HG03469 (cell line): ENCODE measurements around the gene ANGPTL2.

Source experiments
- ATAC-seq: cut with Tn5 transposase; IDR thresholded peaks from one replicate; pipeline ENCODE4 v1.9.1; 2021; ENCODE audit warnings: mild to moderate bottlenecking, moderate library complexity, moderate number of reproducible peaks; ENCODE audit not compliant: unreplicated experiment

Gene ANGPTL2

DNA sequence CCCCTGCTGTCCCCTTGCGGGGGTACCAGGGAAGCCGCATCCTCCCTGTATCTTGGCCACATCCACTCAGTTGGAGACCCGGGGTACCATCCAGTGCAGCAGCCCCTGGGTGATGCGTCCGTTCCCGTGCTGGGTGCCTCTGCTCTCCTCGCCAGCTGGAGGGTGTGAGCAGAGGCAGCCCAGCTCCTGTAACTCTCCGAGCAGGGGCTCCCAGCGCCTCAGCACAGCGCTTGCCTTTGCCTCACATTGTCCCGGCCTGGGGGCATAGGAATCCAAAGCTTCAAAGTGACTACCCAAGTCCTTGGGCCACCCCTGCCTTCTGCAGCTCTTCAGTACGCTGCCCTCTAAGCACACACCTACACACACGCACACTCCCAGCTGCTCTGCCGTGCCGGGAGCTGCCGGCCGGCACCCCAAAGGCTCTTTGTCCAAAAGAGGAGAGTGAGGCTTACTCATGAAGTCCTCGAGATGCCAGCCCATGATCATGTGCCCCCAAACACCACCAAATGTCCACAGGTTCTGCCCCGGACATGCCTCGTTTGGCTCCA lies 733 bp downstream of the ANGPTL2 start:
- ATAC-seq = no peak

DNA sequence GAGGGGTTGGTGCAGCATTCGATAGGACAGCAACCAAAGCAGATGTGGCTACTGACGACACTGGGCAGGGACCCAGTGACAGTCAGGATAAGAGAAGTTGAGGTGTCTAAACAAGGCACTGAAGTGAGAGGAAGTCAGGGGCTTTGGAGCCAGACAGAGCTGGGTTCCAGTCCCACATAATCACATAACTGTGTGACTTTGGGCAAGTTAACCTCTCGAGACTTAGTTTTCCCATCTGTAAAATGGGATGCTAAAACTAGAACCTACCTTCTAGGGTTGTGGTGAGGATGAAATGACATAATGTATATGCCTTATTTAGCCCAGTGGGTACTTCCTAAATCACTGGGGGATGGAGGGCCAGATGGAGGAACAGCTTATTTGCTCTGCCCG lies 3.1 kb downstream of the ANGPTL2 start:
- no peak for ATAC-seq

DNA sequence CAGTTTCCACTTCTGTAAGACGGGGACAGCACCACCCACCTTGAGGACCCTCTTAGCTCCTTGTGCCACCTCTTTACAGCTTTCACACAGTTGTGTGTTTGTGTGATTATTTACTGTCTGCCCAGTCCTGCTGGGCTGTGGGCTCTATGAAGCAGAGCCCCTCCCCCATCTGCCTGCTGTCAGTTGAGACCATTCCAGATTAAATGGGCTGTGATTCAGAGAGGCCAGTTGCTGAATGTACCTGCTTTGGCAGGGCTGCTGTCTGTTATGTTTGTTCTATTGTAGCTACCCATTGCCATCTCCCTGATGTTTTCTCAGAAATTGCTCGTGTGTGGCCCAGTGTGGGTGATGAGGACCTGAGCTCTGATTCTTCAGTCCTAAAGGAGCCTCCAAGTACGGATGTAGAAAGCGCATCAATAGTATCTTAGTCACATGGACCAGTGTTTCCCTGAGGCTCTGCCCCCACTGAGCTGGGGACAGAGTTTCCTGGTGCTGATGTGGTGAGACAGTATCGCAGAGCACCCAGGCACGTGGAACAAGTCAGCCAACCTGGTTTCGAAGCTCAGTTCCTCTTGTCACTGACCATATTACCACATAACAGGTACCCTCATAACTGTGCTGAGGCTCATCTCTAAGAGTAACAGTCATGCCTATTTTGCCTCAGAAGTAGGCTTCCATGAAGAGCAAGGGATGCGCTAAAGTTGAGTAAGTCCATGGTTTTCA lies 3.7 kb downstream of the ANGPTL2 start:
- ATAC-seq = no peak

DNA sequence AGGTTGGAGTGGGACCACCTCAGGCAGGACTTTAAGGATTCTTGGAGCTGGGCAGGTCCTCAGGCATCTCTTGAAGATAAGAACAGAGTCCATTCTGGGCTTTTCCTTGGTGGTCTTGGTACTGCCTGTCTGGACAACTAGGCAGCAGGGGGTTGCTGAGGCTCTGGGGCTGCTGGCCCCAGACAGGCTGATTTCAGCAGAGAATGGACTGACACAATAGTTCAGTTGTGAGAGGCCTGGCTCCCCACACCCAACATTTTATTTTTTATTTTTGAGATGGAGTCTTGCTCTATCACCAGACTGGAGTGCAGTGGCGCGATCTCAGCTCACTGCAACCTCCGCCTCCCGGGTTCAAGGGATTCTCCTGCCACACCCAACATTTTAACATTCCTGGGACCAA lies 4.6 kb downstream of the ANGPTL2 start:
- ATAC-seq = no peak

DNA sequence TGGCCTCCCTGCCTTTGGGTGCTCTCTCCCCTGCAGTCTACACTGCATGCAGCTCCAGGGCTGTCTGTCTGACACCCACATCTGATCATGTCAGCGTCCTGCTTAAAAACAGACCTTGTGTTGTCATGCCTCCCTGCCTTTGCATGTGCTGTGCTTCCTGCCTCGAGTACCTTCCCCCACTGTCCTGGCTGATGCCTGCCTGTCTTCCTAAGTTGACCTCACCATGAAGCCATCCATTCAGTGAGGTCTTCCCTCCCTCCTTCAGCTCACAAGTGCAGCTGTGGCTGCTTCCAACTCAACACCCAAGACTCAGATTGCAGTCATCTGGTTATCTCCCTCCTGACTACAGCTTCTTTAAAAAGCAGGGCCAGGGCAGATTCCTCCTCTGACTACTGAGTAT lies 5.5 kb downstream of the ANGPTL2 start:
- ATAC-seq = no peak

DNA sequence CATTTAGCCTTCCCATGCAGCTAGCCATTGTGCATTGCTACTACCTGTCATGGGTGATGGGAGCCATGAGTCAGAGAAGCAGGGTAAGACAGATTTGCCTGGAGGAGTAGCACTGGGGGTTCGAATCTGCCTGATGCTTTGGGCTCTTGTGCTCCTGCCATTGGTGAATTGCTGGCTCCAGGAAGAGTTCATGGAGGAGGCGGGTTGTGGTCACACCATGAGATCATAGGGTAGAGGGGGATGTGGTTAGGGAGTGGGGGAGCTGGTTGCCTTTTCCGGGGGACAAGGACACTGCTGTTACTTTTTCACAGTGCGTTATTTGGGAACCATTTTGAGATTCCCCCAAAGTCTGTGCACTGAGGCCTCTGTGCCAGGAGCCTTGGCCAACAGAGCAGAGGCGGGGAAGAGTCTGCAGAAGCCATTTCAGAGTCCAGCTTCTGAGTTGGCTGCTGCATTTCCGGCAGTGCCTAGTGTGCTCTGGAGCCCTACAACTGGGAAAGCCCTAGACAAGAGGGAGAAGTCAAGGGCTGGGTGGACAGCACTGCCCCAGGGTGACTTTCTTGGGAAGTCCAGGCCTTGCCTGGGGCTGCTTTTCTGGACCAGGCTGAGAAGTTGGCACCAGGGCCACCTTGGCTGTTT lies 6.2 kb downstream of the ANGPTL2 start:
- ATAC-seq = no peak

DNA sequence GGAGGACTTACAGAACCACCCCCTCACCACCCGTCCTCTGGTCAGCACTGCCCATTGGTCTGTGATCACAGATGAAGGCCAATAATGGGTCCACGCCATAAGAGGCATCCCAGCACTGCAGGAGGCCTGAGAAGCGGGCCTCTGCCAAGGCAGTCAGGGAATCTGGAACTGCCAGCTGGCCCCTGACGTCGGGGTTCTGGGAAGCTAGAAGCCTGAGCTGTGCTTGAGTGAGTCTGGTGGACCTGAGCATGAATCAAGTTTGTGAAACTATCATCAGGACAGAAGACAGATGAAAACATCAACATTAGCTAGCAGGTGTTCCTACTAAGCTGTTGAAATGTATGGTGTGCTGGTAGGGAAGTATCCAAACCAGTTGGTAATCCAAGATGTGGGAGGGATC lies 7.8 kb downstream of the ANGPTL2 start:
- ATAC-seq = no peak

DNA sequence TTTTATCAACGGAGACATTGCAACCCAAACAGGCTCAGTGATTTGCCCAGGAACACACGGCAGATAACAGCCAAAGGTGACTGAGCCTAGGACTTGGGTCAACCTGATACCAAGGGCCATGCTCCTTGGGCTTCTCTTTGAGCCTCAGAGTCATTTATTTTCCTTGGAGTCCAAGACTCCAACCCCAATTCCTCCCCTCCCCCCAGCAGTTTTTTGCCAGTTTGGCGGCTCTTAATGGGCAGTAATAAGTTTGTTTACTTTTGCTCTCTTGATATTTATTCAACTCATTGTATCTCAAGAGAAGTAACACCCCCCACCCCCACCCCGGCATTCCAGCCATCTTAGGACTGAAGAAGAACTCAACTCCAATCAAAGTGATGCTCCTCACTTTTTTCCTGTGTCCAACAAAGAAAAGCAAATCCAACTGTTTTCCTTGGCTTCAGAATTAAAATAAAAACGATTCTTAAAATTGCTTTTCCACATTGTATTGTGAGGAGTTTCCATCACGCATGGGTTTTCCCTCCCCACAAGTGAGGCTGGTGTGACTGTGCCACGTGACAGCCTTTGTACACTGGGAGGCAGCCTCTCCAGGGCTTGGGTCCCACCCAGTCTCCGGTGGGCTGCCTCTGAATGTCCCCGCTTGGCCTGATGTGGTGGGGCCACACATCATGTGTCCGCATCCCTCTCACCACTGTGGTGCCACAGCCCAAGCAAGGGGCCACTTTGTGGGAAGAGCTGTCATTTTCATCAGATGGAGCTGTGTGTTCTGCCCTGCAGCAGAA lies 9.1 kb downstream of the ANGPTL2 start:
- no peak for ATAC-seq

DNA sequence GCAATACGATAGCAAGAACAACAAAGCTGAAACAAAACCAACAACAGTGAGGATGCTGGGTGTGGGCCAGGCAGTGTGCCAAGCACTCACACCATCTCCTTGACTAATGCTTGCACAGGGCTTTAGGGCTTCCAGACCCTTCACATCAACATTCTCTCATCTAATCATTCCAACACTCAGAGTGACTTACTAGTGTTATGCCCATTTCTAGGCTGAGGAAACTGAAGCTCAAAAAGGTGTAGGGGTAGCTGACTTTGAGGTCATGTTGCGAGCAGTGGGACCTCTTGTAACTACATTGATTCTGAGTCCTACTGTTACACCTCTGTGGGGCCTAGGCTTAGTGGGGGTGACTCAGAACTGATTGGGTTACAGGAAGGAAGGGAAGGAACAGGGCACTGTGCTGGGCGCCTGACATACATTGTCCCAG lies 9.7 kb downstream of the ANGPTL2 start:
- no peak for ATAC-seq

DNA sequence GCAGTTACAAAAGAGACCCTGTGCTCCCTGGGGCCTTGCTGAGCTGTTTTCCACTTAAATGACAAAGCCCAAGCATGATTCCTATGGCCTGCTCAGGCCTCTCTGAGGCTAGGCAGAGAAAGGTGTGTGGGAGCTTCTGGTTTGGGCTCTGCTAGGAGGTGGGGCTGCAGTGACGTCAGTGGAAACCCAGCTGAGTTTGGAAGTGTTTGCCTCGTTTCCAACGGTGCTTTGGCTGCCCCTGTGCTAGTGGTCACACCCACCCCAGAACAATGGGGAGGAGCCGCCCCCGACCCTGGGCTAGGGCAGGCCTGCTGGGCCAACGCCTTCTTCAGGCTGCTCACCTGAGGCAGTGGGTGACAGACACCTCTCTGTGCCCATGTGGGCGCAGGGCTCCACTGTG lies 10.4 kb downstream of the ANGPTL2 start:
- ATAC-seq = no peak

DNA sequence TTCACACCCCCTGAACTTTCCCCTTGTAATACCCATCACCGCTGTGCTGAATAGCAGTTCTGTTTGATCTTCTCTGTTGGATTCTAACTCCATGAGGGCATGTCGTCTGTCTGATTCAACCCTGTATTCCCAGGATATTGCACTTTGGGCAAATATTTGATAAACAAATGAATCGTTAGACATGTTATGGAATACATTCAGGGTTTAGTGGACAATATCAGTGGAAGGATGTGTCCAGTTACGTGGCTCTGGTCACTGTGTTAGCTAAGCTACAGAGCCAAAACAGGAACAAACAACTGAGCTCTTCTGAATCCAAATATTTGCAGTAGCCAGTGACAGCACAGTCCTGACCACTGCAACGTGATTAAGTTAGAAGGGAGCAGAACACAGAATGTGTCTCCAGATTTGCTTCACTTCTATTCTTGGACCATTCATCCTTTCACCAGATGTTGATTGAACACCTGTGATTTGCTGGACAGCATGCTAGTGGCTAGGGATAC lies 13.2 kb downstream of the ANGPTL2 start:
- ATAC-seq = no peak

DNA sequence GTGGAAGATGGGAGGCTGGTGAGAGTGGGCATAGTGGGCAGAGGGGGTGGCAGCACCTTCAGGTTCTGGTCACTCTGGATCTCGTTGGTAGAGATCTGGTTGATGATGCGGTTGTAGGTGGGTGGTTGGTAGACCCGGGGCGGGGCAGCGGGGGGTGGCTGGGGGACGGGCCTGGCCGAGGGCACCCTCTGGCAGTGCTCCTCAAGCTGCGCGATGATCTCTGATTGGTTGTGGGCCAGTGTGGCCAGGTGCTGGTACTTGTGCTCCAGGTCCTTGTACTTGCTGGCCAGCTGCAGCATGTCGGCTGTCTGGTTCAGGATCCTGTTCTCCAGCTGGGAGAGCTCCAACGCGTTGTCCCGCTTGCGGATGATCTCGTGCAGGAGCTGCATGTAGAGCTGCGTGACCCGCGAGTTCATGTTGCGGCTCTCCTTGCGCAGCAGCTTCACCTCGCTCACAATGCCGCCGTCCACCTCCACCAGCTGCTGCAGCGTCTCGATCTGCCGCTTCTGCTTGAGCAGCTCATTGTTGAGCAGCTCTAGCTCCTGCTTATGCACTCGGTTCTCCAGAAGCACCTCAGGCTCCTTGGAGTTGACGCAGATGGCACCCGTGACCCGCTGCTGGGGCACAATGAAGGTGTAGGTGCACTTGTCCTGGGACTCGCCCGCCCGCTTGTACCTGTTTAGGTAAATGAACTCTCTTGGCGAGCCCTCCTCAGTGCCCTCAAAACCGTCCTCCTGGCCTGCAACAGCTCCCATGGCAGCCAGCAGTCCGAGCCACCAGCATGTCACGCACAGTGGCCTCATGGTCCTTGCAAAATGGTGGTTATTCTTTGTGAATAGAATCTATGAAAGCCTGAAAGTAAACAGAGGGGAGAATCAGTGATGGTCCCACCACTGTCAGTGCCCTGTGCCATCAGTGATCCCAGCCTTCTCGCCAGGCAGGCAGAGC lies 14.2 kb downstream of the ANGPTL2 start:
- no peak for ATAC-seq

DNA sequence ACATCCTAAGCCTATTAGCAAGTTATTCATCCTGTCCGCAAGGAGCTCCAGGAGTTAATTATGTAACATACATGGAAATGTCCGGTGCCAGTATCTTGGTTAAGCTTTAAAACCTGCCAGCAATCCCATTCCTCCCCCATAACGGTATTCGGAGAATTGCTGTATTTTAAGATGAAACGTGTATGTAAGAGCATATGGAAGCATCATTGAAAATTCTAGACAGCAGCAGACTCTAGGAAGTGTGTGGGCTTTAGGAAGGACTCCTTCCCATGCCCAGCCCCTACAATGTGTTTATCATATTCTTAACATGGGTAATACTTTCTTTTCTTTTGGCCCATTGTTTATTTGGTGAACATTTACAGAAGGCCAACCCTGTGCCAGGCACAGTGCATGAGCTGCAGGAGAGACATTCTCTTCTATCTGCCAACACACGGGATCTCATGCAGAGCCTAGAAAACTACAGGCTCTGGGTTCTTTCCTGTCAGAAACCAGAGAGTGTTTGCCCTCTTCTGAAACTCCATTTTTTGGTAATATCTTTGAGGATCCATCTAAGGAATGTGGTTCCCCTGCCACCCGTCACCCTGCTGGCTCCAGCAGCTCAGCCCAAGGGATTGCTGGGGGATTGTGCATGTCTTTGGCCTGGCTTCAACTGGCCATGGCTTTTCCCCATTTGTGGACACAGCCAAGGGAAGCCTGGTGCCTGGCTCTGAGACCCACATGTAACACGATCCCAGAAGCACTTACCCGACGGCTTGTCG lies 15.1 kb downstream of the ANGPTL2 start:
- no peak for ATAC-seq

DNA sequence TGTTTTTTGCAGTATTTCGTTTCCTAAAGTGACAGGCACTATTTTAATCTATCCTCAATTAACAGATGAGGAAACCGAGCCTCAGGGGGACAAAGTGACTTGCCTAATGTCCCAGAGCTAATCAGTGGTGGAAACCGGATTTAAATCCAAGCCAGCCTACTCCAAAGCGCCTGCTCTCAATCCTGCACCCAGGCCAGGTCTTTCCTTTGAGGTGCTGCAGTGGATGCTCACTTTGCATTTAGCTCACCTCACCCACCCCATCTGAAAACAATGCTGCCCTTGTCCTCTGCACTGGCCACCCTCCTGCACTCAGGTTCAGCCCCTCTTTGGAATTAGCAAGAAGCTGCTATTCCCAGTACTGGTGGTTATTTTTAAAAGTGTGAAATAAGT lies 16.0 kb downstream of the ANGPTL2 start:
- ATAC-seq = no peak

DNA sequence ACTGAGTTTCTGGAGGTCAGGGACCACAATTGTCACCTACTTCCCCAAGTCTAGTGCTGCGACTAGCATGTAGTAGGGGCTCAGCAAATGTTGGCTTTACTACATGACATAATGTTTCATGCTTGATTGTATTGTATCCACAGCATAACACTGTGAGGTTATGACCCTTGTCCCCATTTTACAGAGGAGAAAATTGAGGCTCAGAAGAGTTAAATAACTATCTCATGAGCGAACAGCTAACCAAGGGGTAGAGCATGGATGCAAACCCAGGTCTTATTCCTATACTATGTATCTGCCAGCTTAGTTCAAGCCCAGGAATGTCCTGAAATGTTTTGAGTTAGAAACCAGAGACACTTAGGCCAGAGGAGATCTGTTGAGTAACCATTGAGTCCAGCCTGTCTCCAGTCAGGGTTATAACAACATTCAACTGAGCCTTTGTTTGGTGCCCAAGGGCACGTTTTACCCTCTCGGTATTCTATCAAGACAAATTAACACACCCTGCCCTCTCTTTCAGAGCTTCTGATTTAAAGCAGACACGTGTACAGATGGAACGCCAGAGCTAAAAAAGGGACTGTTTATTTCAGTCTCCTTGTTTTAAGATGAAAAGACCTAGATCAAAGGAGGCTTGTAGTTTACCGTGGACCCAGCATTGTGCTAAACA lies 16.5 kb downstream of the ANGPTL2 start:
- no peak for ATAC-seq

DNA sequence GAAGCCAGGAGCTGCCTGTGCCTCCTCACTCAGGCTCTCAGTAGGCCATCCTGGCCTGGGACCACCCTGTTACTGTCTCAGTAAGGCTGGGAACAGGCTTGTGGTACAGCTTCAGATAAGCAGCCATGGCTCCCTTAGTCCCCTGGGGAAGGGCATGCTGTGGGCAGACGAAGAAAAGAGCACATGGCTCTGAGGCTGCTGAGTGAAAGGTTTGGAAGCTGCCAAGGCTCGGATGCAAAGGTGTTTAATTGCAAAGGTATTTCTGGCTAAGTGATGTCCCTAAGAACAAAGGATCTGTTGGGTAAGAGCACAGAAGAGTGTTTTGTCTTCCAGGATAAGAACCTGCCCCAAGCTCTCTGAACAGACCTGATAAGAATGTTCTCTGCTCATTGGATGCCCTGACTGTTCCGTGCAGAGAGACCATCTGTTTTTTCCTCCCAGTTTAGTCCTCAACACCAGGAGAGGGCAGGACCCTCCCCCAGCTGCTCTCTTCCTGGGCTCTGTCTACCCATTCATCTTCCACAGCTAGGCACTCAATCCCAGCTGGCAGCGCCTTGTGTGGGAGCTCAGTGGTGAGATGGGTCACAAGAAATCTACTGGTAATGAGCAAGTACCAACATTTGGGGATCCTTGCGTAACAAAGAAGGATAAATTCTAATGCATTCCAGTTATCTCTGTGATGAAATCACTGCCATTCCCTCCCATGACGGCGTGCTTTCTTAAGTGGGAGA lies 17.7 kb downstream of the ANGPTL2 start:
- ATAC-seq = no peak

DNA sequence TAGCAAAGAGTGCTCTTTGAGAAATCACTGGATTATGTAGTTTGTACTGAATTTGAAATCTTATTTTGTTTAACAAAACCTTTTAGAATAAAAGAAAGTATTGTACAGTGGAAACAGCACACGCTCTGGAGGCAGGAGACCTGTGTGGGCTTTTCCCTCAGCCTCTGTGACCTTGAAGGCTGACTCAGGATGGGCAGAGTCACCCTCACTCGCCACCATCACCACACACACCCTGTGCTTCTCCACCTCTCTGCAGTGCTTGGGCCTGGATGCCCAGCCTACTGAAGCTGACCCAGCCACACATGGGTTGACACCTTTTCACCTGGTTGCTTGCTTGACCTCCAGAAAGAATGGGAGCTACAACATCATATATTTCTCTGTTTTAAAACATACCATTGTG lies 19.6 kb downstream of the ANGPTL2 start:
- ATAC-seq = no peak

DNA sequence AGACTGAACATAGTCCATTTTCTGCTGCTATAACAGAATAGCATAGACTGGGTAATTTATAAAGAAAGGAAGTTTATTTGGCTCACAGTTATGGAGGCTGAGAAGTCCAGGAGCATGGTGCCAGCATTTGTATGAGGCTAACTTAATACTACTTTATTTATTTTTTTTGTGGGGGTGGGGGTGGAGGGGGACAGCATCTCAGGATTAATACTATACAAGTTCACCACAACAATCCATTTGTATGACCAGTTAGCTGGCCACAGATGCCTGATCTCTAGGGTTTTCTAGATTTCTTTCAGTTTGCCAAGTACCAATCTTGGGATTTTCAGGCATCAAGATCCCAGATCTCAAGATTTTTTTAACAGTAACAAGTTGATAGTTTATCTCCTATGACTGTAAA lies 20.3 kb downstream of the ANGPTL2 start:
- no peak for ATAC-seq

DNA sequence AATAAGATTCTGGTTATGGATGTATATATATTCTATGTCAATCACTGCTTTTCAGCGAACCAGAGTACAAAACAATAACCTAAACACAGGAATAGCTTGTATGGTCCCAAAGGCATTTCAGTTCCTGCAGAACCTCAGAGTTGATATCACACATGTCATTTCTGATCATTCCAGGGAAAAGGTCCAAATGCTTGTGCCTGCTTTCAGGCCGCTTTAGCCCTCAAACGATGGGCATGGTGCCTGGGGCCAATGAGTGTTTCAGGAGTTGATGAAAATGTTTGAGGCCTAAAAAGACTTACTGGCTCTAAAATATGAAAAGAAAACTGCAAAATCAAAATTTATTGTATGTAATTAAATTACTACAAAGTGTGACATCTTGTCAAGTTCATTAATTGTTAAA lies 22.8 kb downstream of the ANGPTL2 start:
- no peak for ATAC-seq
